Stimulated activated CD8-positive, alpha-beta memory T cell treated with anti-CD3 and anti-CD28 coated beads, Interleukin-7, amount 100 ng/mL, for 4 hours (primary cell): ENCODE data around the gene HES5.
"Not testable (repeated sequence)": the region's sequence is repeated elsewhere in the genome, so short reads cannot be mapped to it uniquely, and the experiment has no call there.

Source experiments
- DNase-seq, 2 donors: peaks; one replicate each; pipeline ENCODE4 v3.0.0-alpha.2; 2020; ENCODE audit warnings: low read depth in 2 of 2

HES5 gene, protein sequence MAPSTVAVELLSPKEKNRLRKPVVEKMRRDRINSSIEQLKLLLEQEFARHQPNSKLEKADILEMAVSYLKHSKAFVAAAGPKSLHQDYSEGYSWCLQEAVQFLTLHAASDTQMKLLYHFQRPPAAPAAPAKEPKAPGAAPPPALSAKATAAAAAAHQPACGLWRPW

DNA sequence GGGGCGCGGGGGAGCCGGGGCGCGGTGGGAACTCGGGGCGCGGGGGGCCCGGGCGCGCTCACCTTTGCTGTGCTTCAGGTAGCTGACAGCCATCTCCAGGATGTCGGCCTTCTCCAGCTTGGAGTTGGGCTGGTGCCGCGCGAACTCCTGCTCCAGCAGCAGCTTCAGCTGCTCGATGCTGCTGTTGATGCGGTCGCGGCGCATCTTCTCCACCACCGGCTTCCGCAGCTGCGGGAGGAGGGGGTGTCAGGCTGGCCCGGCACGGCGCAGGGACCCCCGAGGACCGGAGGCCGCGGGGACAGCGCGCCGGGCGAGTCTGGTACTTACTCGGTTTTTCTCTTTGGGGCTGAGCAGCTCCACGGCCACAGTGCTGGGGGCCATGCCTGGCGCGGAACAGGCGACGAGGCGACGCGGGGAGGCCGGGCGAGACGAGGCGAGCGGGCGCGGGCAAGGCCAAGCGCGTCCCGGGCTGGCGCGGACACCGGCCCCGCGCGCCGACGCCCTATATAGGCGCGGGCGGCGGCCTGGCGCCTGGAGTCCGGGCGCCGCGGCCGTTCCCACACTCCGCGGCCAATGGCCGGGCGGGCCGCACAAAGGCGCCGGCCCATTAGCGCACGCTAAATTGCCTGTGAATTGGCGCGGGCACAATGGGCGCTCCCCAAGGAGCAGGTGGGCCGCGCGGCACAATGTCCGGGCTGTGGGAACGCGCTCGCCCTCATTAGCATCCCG is at the start of gene HES5:
HES5 (minus strand) TSS at position 480 of the 729 bp plus-strand sequence; CDS start at position 381, 99 bp downstream.
- no peak for DNase-seq

DNA sequence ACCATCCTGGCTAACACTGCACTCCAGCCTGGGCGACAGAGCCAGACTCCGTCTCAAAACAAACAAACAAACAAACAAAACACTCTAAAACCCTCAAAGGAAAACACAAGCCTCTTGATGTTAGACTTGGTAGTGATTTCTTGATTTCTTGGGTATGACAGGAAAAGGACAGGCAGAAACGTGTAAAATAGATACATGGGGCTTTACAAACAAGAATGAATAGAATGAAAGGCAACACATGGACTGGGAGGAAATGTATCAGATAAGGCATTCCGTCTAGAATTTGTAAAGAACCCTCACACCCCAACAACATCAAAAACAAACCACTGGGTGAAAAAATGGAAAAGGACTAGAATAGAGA is 48.7 kb upstream of the HES5 start:
- DNase-seq = no peak

- DNase-seq = not testable (repeated sequence)
These were observed 47.6 kb upstream of the HES5 start for GRCh38 chr1:2577565-2578075.

DNA sequence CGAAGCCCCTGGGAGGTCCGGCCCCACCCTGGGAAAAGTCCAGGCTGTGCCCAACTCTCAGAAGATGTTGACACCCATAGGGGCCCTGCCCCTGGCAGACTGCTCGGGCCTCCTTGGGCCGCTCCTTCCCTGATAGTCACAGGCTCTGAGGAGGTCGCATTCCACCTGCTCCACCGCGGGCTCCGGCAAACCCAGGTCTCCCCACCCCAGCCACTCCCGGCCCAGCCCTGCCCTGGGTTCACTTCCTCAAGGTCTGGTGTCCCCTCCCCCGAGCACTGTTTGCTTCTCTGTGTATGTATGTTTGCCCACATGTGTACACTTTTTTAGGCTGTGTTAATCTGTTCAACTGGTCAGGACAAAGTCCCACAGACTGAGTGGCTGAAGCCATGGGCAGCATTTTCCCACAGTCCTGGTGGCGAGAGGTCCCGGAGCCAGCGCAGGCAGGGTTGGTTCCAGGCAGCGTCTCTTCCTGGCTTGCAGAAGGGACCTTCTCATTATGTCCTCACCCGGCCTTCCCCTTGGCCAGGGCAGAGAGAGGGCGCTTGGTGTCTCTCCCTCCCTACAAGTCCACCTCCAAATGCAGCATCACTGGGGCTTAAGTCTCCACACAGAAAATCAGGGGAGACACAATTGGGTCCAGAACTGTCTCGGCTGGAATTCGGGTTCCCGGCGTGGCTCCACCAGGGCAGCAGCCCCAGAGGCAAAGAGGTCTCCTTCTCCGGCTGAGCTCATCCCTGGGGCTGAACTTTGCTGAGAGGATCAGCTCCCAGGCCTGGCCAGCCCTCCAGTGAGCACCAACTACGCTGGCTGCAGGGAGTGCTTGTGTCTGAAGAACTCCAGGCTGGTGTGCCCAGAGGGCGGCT is 46.0 kb upstream of the HES5 start:
- no peak for DNase-seq

DNA sequence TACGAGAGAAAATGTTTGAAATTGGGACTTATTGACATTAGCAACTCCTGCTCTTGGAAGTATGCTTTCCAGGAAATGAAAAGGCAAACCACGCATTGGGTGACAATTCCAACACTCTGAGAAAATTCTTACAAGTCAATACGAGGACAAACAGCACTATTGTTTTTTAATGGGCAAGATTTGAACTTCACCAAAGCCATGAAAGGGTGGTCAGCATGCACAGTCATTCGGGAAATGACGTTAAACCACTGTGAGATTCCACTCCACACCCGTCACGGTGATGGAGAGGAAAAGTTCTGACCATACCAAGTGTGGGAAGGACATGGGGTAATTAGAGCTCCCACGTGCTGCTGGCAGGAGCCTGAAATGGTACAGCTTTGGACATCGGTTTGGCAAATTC is 44.3 kb upstream of the HES5 start:
- no peak for DNase-seq

GRCh38 chr1:2573250-2573920 is 43.3 kb upstream of the HES5 start:
- no peak for DNase-seq

GRCh38 chr1:2571348-2571747 is 41.3 kb upstream of the HES5 start:
- no peak for DNase-seq

GRCh38 chr1:2570332-2570731 is 40.3 kb upstream of the HES5 start:
- DNase-seq = no peak

DNA sequence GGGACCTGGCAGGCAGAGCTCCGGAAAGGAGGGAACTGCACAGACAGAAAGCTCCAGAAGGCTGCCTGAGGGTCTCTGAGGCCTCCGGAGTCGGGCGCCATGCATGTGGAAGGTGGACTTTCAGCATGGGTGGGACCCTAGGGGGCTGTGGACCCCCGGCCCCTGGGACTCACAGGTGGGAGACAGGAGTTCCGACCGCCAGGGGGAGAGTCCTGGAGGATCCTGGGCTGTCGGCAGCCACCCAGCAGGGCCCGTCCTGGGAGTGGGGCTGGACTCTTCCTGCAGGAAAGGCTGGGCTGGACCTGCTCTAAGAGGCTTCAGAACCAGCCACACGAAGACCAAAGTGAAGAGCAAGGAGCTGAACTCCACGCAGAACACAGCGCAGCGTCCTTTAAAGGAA is 39.6 kb upstream of the HES5 start:
- not testable (repeated sequence) for DNase-seq

DNA sequence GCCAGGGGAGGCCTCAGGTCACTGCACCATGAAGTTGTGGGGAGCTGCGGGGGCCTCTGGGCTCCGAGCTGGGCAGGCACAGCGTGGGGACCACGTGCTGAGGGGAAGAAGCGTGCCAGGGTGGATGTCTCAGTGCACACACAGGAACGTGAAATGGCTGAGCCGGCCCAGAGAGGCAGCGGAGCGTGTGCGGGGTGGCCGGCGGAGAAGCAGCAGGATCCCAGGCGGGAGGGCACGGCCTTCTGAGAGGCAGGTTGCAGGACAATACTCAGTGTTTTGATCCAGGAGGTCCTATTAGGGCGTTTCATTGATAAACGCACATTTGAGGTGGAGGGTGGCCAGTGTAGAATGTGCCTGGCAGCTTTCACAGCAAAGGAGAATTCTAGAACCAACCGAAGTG is 39.0 kb upstream of the HES5 start:
- no peak for DNase-seq

- DNase-seq = not testable (repeated sequence)
These were observed 38.2 kb upstream of the HES5 start for GRCh38 chr1:2568187-2568816.

GRCh38 chr1:2567083-2567679 is 37.1 kb upstream of the HES5 start:
- no peak for DNase-seq

DNA sequence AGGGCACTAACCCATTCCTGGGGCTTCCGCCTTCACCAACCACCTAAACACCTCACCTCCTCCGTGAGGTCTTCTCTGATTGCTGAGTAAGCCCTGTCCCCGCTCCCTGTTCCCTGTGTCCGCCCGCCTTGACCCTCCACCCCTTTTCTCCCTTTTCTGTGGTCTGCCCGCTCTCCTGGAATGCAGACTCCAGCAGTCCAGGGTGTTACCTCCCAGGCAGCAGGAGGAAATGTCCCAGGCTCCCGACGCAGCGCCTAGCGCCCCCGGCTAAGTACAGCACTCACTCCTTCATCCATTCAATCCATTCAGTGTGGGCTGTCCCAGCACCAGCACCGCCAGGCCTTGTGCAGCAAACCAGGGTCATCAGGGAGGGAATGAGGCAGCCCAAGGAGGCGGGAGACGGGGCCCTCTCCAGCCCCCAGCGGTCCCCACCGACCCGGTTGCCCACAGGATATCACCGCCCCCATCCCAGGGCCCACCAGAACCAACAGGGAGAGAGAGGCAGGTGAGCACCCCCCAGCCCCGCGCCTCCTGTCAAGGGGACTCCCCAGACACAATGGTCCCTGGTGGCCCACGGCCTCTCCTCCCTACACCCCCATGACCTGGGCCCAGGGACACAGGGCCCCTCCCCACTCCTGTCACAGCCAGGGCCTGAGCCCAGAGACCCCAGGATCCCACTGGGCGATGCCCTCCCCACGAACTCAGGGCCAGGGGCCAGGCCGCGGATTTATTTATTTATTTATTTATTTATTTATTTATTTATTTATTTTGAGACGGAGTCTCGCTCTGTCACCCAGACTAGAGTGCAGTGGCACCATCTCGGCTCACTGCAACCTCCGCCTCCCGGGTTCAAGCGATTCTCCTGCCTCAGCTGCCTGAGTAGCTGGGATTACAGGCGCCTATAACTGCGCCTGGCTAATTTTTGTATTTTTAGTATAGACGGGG is 36.3 kb upstream of the HES5 start:
- no peak for DNase-seq

- no peak for DNase-seq
These were observed 34.8 kb upstream of the HES5 start for GRCh38 chr1:2564815-2565374.

DNA sequence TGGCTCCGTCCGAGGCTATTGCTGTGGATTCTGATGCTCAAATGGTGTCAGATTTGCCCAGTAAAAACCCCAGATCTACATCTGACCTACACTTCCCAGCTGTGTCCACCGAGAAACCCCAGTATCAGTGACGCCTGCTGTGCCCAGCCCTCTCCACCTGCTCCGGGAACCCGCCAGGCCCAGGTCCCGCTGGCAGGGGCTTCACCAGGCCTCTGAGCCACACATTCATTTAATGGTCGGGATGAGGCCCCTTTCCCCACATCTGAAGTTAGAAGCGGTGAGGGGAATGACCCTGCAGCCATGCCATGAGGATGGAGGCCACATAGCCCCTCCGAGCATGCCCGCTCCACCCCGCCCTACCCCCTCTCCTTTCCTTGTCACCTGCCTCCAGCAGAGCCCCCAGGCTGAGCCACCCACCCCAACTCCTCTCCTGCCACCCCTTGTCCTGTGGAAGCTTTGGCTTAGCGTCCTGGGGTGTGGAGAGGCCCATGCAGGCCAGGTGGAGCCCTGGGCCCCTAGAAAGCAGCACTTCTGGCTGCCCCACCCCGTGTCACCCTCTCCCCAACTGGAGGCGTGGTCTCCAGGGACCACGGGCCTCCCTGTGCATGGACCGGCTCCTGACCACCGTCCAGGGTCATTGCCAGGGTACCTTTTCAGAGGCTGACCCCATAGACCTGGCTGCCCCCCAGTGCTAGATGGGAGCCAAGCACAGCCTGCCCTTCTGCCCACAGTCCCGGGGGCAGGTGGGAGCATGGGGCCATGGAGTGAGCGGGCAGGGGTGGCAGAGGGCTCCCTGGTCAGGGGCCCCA is 34.1 kb upstream of the HES5 start:
- no peak for DNase-seq

- no peak for DNase-seq
These were observed 33.1 kb upstream of the HES5 start for GRCh38 chr1:2563205-2563604.

- no peak for DNase-seq
These were observed 32.1 kb upstream of the HES5 start for GRCh38 chr1:2561898-2562895.

- DNase-seq = no peak
These were observed 31.4 kb upstream of the HES5 start for GRCh38 chr1:2561446-2561845.
